Stimulated activated CD4-positive, alpha-beta T cell treated with anti-CD3 and anti-CD28 coated beads, Interleukin-2, amount 100 ng/mL, for 24 hours (primary cell): ENCODE data around the gene PRDX4.
"Not testable (repeated sequence)": the region's sequence is repeated elsewhere in the genome, so short reads cannot be mapped to it uniquely, and the experiment has no call there.

Experiments
- DNase-seq, 2 donors: peaks; one replicate each; pipeline ENCODE4 v3.0.0-alpha.2; 2020

PRDX4 gene

DNA sequence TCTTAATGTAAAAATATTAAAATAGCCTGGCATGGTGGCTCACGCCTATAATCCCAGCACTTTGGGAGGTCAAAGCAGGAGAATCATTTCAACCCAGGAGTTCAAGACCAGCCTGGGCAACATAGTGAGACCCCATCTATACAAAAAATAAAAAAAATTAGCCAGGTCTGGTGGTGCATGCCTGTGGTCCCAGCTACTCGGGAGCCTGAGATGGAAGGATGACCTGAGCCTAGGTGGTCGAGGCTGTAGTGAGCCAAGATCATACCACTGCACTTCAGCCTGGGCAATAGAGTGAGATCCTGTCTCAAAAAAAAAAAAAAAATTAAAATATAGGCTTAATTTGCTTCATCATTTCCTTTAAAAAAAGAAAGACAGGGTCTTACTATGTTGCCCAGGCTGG, 9.2 kb downstream of the PRDX4 start:
- not testable (repeated sequence) for DNase-seq

DNA sequence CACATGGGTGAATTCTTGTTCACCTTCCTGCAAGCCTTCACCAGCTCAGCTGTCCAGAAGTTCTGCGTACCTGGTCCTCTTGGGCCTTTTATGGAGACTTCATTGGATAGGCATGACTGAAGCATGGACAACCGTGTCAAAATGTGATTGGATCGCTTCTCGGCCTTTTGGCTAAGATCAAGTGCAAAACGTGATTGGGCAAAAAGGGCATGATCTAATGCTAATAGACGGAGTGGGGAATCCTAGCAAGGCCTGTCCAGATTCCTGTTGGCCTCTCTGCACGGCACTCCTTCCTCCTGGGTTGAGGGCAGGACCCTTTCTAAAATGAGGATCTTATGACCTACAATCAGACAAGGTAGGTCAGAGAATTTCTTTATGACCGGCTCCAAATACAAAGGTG, 24.9 kb downstream of the PRDX4 start:
- no peak for DNase-seq

DNA sequence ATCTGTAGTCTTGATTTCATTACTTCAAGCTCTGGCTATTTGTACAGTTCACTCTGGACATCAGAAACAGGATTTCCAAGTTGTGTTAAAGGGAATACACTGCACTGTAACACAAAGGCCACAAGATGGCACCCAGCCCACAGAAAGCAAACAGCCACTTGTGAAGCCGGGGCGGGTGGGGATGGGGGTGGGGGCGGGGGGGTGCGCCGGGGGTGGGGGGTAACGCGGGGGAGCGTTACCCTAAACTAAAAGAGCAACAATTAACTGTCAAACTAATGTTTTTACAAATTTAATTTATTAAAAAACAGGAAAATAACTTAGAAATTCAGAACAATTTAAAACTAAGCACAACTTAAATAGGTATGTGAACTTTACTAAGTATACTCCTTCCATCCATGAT, 27.3 kb downstream of the PRDX4 start:
- peak; percentile 32 to 35 for DNase-seq

DNA sequence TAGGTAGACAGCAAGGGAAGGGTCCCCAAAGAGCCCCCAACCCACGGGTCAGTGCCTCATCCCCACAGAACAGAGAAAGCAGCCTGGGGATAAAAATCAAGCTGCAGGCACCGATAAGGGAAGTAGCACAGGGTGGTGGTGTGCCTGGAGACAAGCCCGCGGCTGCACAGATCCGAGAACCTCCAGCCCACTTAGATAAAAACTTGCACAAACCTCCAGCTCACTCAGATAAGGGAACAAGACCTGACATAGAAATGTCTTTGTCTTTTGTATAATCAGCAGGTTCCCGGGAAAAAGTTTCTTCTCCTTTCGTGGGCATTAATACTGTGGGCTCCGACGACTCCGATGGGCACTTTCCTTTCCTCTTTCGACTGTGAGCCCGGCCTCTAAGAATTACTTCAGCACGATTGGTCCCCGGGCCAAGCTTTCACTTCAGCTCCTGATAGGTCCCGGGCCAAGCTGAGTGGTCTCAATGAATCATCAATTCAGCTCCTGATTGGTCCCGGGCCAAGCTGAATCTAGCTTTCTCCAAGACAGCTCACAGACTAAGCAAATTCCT, 32.4 kb downstream of the PRDX4 start:
- DNase-seq: no peak

DNA sequence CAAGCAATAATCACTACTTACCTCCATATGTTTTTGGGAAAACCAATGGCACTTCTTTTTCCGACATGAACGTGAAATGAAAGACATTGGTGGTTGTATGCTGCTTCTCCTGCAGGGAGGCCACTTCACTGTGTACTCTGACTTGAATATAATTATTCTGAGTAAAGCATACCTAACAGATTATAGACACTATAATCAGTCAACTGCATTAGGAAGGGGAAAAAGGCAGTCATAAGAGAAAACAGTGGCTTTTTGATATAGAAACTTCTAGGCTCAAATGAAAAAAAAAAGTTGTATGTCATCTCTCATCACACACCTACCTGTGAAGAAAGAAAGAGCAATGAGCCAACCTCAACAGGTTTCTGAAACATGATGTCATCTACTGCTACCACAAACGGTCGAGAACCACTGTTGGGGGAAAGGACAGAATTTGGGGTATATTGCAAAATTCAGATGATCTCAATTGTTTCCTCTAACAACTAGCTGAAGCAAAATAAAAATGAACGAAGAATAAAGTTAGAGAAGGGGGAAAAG, 37.4 kb downstream of the PRDX4 start:
- no peak for DNase-seq

DNA sequence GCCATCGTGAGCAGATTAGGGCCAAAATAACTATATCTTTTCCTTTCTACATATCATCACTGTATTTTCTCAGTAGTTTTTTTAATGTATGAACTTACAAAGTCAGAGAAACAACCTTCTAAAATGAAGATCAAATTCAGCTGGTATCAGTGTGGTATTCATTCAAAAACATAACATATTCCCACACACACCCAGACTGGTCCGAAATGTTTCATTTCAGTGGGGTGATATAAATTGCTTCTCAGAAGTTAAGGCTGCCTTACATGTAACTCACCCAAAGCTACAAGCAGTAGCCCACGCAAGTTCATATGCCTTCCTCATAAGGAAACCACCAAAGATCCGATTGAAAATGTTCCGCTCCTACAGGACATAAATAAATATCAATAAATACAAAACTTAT, 37.9 kb downstream of the PRDX4 start:
- no peak for DNase-seq

DNA sequence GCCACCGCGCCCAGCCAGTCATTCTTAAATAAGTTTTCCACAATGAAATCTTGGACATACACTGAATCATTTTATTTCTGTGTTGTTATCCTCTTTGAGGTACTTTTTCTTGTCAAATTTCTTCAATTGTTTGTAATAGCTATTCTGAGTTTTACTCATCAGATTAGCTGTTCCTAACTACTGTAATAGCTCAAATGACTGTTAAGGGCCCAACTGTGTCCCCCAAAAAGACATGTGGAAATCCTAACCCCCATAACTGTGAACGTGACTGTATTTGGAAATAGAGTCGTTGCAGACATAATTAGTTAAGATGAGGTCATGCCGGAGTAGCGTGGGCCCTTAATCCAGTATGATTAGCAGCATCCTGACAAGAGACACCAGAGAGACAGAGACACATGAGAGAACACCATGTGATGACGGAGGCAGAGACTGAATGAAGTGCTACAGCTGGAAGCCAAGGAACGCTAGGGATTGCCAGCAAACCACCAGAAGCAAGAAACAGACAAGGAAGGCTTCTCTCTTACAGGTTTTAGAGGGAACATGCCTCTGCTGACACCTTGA, 52.9 kb downstream of the PRDX4 start:
- no peak for DNase-seq

DNA sequence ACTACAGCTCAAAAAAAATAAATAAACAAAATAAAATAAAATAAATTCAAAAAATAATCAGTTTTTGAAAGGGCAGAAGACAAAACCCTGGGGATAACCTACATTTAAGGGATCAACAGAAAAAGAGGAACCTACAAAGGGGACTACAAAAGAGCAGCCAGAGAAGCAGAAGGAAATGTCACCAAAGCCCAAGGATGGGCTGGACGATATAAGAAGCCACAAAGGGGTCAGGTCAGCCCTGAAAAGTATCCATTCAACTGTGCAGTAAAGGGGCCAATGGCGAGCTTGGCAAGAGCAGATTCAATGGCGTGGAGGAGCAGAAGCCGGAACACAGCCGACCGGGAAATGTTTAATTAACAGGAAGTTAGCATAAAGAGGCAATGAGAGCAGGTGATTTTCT, 58.9 kb downstream of the PRDX4 start:
- no peak for DNase-seq

DNA sequence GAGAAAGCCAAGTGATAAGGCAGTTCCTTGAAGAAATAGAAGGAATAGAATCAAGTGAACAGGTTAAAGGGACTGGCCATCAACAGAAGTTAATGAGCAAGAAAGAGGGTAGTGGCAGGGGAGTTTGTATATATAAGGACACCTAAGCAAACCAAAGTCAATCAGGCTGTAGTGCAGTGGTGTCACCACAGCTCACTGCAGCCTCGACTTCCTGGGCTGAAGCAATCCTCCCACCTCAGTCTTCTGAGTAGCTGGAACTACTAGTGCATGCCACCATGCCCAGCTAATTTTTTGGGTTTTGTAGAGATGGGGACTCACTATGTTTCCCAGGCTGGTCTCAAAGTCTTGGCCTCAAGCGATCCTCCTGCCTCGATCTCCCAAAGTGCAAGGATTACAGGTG, 59.9 kb downstream of the PRDX4 start:
- DNase-seq: no peak

DNA sequence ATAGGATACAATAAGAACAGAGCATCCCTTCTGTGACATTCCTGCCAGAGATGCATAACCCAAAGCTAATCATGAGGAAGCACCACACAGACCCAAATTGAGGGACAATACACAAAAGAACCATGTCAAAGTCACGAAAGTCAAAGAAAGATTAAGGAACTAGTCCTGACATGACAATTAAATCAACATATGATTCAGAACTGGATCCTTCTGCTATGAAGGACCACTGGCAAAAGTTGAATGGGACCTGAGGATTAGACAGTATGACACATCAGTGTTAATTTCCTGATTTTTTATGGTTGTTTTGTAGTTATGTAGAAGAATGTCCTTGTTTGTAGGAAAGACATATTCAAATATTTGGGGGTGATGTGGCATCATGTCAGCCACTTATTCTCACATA, 61.9 kb downstream of the PRDX4 start:
- no peak for DNase-seq

DNA sequence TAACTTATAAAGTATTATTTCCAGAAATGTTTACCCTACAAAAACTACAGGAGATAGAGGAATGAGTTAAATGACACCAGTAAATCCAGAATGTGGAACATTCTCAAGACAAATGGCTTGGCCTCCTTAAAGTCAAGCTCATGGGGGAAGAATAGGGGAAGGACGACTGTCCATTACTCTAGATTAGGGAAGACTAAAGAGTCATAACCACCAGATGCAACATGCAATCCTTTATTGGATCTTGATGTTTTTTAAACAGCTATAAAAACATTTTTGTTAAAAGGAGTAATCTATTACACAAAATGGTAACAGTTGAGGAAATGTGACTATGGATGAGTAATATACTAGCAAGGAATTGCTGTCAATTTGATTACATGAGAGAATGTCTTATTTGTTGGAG, 64.7 kb downstream of the PRDX4 start:
- DNase-seq: no peak

DNA sequence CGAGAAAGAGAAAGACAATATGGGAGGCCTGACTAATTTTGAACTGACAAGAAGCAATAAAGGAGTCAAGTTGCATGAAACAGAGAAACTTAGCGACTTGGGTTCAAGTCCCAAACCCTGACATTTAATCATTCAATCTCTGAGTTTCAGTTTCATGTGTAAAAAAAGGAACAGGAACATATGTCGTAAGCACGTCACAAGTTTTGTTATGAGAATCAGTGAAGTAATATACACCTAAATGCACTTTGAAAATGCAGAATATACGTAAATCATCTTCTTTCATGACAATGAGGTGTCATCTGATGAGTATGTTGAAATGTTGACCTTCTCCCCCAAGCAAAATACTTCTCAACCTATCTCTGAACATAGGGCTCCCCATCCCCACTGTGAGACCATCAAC, 65.4 kb downstream of the PRDX4 start:
- DNase-seq: no peak
